Spleen (tissue), 11 donors: ENCODE data around the gene BPI. TPM values are rescaled to one million over a fixed set of nuclear protein-coding genes. Genes with fewer than 3 reads are reported as not detected.
A peak's percentile ranks its signal among the peaks of the same experiment; 100 is the strongest.
"Not testable (repeated sequence)": the region's sequence is repeated elsewhere in the genome, so short reads cannot be mapped to it uniquely, and the experiment has no call there.

Source experiments
- DNase-seq: peaks from one replicate; pipeline ENCODE4 v3.0.0-alpha.2; 2020
- H3K27ac ChIP-seq, 8 donors: fragments of 200-600 bp; sonication (generic) in 7 of 8; 1 replicate in 4 of 8; 2 replicates in 4 of 8; pipeline versions ENCODE4 v1.5.0 to v1.8.0; 2016 to 2021; ENCODE audit warnings: inconsistent platforms in 4 of 8, mild to moderate bottlenecking in 4 of 8, moderate library complexity in 1 of 8
- H3K27me3 ChIP-seq, 7 donors: fragments of 200-600 bp; sonication (generic) in 6 of 7; replicated peaks in 1 of 7; 1 replicate in 4 of 7; 2 replicates in 3 of 7; pipeline versions ENCODE4 v1.5.0 to v1.8.0; 2016 to 2021; ENCODE audit warnings: inconsistent platforms in 3 of 7, mild to moderate bottlenecking in 1 of 7
- H3K36me3 ChIP-seq, 6 donors: fragments of 200-600 bp; sonication (generic) in 5 of 6; 1 replicate in 4 of 6; 2 replicates in 2 of 6; pipeline versions ENCODE4 v1.5.0 to v1.8.0; 2016 to 2021; ENCODE audit warnings: inconsistent platforms in 2 of 6
- H3K4me1 ChIP-seq, 6 donors: fragments of 200-600 bp; sonication (generic) in 5 of 6; 1 replicate in 3 of 6; 2 replicates in 3 of 6; pipeline versions ENCODE4 v1.5.0 to v1.8.0; 2016 to 2021; ENCODE audit warnings: inconsistent platforms in 3 of 6
- H3K4me3 ChIP-seq, 8 donors: fragments of 200-600 bp; sonication (generic) in 7 of 8; 1 replicate in 4 of 8; 2 replicates in 4 of 8; pipeline versions ENCODE4 v1.5.0 to v1.8.0; 2016 to 2021; ENCODE audit warnings: inconsistent platforms in 4 of 8, mild to moderate bottlenecking in 4 of 8, moderate library complexity in 2 of 8
- H3K9me3 ChIP-seq, 8 donors: fragments of 200-600 bp; sonication (generic) in 7 of 8; 1 replicate in 4 of 8; 2 replicates in 4 of 8; pipeline versions ENCODE4 v1.5.0 to v1.8.0; 2016 to 2021; ENCODE audit warnings: inconsistent platforms in 4 of 8
- POLR2A ChIP-seq, 3 donors: fragments of 450-650 bp; IDR thresholded peaks; one replicate each; pipeline ENCODE4 v1.5.1; 2017; ENCODE audit warnings: antibody characterized with exemption in 3 of 3, mild to moderate bottlenecking in 1 of 3
- POLR2AphosphoS5 ChIP-seq, 3 donors: sonication (generic); formaldehyde crosslinking; IDR thresholded peaks; one replicate each; pipeline ENCODE4 v1.5.1; 2017; ENCODE audit warnings: antibody characterized with exemption in 3 of 3
- WGBS, 5 donors: extraction: QIAGEN DNeasy Blood & Tissue Kit in 3 of 5; methylation state at CpG; one replicate each; pipeline versions ENCODE4 v1.1.5 to v1.1.7; 2013 to 2018; 5-methylcytosine and 5-hydroxymethylcytosine counted together
- intact Hi-C: fragments of 100-400 bp; cut with DNase I; formaldehyde crosslinking; loops from one replicate; pipeline ENCODE4 v1.15.0; 2023; ENCODE audit warnings: low total_unique reads
- polyA plus RNA-seq, 3 donors: library from polyadenylated mRNA; stranded (reverse); fragments of 200-250 nt; gene quantifications; one replicate each; pipeline ENCODE4 v1.2.1, GENCODE V29; 2013
- total RNA-seq, 7 donors: library from RNA; depleted of rRNA in 3 of 7; stranded (reverse); fragments of >200 nt in 3 of 7; fragmentation: NEBNext Ultra II Directional in 4 of 7; extraction: Animal tissue kit (Norgen Biotek cat#: 25700) in 4 of 7; gene quantifications; one replicate each; pipeline versions ENCODE4 v1.1.0 to v1.2.1, GENCODE V29; 2016 to 2021
- TF ChIP-seq, protein P1 (sequence below), 11 experiments: fragments of 200-600 bp in 7 of 11; fragments of 450-650 bp in 4 of 11; sonication (generic) in 4 of 11; IDR thresholded peaks in 8 of 11; conservative IDR thresholded peaks in 3 of 11; 1 replicate in 7 of 11; 2 replicates in 4 of 11; pipeline versions ENCODE4 v1.4.0 to v1.8.0; 2016 to 2021; ENCODE audit warnings: antibody characterized with exemption in 11 of 11, inconsistent platforms in 4 of 11, mild to moderate bottlenecking in 1 of 11
- donor health status: healthy with polysubstance abuse.
- donor health status: DM: no; HTN: no; CAD: no; lungs with moderate emphysema.
- donor health status: DM: no; HTN: no; CAD: no.
- donor health status: Bipolar disorder and iron deficiency.
- donor health status: healthy.
- donor health status: DM: no; HTN: no; CAD: no.
- donor health status: DM: yes; HTN: yes; CAD: no.

BPI gene
- total and polyA plus RNA-seq, 10 donors = 1.1 to 49.4 (median 4.3) TPM

DNA sequence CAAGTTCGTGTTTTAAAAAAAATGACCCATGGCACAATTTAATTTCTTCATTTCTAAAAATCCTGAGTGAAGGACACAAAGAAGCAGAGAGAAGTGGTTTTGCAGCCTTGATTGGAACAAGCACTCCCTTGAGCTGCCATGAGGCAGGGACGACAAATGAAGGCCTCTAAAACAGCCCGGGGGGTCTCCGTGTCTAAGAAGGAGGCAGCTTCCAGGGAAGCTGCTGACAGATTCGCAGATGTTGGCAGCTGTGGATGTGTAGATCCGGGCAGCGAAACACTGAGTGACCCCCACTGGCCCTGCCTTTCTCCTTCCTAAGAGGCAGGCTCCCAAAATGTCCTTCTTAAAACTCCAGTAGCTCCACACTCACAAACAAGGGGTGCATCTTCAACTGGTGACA, 32.8 kb downstream of the BPI start:
- 45 to 58% (median 49%) methylated on average over 7 of the region's 7 CpGs for WGBS, 5 donors
- DNase-seq = no peak
- peaks cover 0 to 48% (median 0%) of the 10 kb centered on the region in 6 donors for H3K36me3 ChIP-seq
- H3K9me3 ChIP-seq = peaks cover 0 to 20% (median 12%) of the 10 kb centered on the region in 8 donors
- no peak overlapping the region for H3K4me3 ChIP-seq
- H3K27me3 ChIP-seq = peaks cover 0 to 52% (median 0%) of the 10 kb centered on the region in 7 donors
- intact Hi-C loops = no loop called here
- no peak overlapping the region for H3K27ac ChIP-seq
- no peaks in the 10 kb centered on the region for H3K4me1 ChIP-seq
- TF ChIP-seq POLR2AphosphoS5 (IDR thresholded peaks at IDR 0.05) (no peak), POLR2A (IDR thresholded peaks at IDR 0.05) (no peak)
- TF ChIP-seq, protein P1, sequence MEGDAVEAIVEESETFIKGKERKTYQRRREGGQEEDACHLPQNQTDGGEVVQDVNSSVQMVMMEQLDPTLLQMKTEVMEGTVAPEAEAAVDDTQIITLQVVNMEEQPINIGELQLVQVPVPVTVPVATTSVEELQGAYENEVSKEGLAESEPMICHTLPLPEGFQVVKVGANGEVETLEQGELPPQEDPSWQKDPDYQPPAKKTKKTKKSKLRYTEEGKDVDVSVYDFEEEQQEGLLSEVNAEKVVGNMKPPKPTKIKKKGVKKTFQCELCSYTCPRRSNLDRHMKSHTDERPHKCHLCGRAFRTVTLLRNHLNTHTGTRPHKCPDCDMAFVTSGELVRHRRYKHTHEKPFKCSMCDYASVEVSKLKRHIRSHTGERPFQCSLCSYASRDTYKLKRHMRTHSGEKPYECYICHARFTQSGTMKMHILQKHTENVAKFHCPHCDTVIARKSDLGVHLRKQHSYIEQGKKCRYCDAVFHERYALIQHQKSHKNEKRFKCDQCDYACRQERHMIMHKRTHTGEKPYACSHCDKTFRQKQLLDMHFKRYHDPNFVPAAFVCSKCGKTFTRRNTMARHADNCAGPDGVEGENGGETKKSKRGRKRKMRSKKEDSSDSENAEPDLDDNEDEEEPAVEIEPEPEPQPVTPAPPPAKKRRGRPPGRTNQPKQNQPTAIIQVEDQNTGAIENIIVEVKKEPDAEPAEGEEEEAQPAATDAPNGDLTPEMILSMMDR (IDR thresholded peaks at IDR 0.05 in 8 of 11, conservative IDR thresholded peaks at IDR 0.05 in 3 of 11) = no peak

DNA sequence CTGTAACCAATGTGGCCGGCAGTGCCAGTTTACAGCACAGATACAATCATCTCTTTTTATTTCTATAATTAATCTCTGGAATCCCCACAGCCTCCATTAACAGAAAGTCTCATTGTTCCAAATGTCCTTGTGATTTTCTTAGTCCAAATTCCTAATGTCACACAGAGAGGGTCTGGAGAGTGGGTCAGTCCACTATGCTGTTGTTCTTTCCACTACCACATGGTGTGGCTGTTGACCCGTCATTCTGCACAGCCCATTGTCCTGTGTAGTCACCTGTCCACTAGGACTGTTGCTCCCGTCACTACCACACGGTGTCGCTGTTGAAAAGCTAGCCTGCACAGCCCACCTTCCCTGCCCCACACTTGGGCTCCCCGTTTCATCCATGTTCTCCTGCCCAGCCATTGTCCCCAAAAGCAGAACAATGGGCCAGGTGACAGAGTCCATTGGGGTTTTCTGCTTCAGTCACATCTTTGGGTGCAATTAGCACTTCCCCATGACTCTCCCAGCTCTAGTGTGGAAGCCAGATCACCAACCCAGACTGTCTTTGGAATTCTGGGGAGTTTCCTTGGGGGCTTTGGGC, 33.7 kb downstream of the BPI start:
- TF ChIP-seq POLR2A (IDR thresholded peaks at IDR 0.05) = no peak
- TF ChIP-seq, protein P1 (IDR thresholded peaks at IDR 0.05 in 8 of 11, conservative IDR thresholded peaks at IDR 0.05 in 3 of 11) = peak in 7 of 11 experiments; percentile 15 to 47 (median 33)
- TF ChIP-seq POLR2AphosphoS5 (IDR thresholded peaks at IDR 0.05) = no peak
- H3K27me3 ChIP-seq = peaks cover 0 to 48% (median 0%) of the 10 kb centered on the region in 7 donors
- DNase-seq = no peak
- no peaks in the 10 kb centered on the region for H3K4me1 ChIP-seq
- no peak overlapping the region for H3K27ac ChIP-seq
- H3K36me3 ChIP-seq = peaks cover 0 to 38% (median 0%) of the 10 kb centered on the region in 6 donors
- 36 to 50% (median 40%) methylated on average over 6 of the region's 6 CpGs for WGBS, 5 donors
- intact Hi-C loops = no loop called here
- no peak overlapping the region for H3K4me3 ChIP-seq
- H3K9me3 ChIP-seq = peaks cover 0 to 20% (median 12%) of the 10 kb centered on the region in 8 donors

DNA sequence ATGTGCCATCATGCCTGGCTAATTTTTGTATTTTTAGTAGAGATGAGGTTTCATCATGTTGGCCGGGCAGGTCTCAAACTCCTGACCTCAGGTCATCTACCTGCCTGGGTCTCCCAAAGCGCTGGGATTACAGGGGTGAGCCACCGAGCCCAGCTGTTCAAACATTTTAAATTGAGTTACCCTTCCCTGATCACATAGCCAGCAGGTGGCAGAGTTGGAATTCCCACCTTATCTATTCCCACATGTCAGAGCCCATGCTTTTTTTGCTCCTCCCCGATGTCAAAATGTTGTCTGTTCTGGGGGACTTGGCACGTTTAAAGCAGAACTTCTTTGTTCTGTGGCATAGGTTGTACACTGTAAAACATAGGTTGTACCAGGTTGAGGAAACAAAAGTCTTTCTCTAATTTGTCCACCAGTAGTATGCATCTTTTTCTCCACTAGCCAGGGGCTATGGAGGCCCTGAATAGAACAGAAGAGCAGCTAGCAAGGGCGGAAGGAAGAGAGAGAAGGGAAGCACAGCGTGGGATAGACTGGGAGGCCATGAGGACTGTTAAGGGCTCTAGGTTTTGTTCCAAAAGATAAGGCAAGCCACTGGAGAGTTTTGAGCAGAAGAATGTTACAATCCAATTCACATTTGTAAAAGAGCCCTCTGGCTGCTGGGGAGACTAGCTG, 35.0 kb downstream of the BPI start:
- no peaks in the 10 kb centered on the region for H3K4me1 ChIP-seq
- H3K36me3 ChIP-seq = peaks cover 0 to 33% (median 0%) of the 10 kb centered on the region in 6 donors
- 54 to 62% (median 59%) methylated on average over 7 of the region's 7 CpGs for WGBS, 5 donors
- DNase-seq = no peak
- intact Hi-C loops = no loop called here
- H3K27ac ChIP-seq = no peak overlapping the region
- no peak for TF ChIP-seq POLR2A (IDR thresholded peaks at IDR 0.05)
- TF ChIP-seq POLR2AphosphoS5 (IDR thresholded peaks at IDR 0.05) = no peak
- TF ChIP-seq, protein P1 (IDR thresholded peaks at IDR 0.05 in 8 of 11, conservative IDR thresholded peaks at IDR 0.05 in 3 of 11) = no peak
- H3K9me3 ChIP-seq = peaks cover 0 to 20% (median 12%) of the 10 kb centered on the region in 8 donors
- H3K4me3 ChIP-seq = no peak overlapping the region
- peaks cover 0 to 44% (median 0%) of the 10 kb centered on the region in 7 donors for H3K27me3 ChIP-seq

DNA sequence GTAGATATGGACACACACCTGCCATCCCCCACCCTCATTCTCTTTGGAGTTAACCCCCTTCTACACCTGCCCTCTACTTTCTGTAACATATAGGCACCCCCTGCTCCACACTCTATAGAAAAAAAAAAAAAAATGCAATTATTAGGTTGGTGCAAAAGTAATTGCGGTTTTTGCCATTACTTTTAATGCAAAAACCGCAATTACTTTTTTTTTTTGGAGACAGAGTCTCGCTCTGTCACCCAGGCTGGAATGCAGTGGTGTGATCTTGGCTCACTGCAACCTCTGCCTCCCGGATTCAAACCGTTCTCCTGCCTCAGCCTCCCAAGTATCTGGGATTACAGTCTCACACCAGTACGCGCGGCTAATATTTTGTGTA, 35.6 kb downstream of the BPI start:
- peaks cover 0 to 20% (median 12%) of the 10 kb centered on the region in 8 donors for H3K9me3 ChIP-seq
- H3K27ac ChIP-seq, H3K4me1 ChIP-seq, intact Hi-C loops, DNase-seq, H3K4me3 ChIP-seq: not testable (repeated sequence)
- peaks cover 0 to 42% (median 0%) of the 10 kb centered on the region in 7 donors for H3K27me3 ChIP-seq
- H3K36me3 ChIP-seq = peaks cover 0 to 28% (median 0%) of the 10 kb centered on the region in 6 donors
- WGBS, 5 donors = 88 to 94% (median 91%) methylated on average over 8 of the region's 8 CpGs
